Uterus (tissue), 4 donors: ENCODE measurements around the gene ASIC2. TPM values are rescaled to one million over a fixed set of nuclear protein-coding genes. Genes with fewer than 3 reads are reported as not detected.

Experiments
- DNase-seq, 2 donors: peaks; one replicate each; pipeline ENCODE4 v3.0.0-alpha.2; 2019 to 2020
- H3K27ac ChIP-seq, 2 donors: fragments of 200-600 bp; sonication (generic); 1 replicate in 1 of 2; 2 replicates in 1 of 2; pipeline ENCODE4 v1.5.1; 2016 to 2018
- H3K27me3 ChIP-seq, 2 donors: fragments of 200-600 bp; sonication (generic); one replicate each; pipeline ENCODE4 v1.5.1; 2018 to 2019; ENCODE audit warnings: control low read depth in 1 of 2
- H3K36me3 ChIP-seq, 2 donors: fragments of 200-600 bp; sonication (generic); one replicate each; pipeline ENCODE4 v1.5.1; 2019; ENCODE audit warnings: control low read depth in 1 of 2
- H3K4me1 ChIP-seq, 2 donors: fragments of 200-600 bp; sonication (generic); one replicate each; pipeline ENCODE4 v1.5.1; 2018 to 2019; ENCODE audit warnings: control low read depth in 1 of 2
- H3K4me3 ChIP-seq, 2 donors: fragments of 200-600 bp; sonication (generic); 1 replicate in 1 of 2; 2 replicates in 1 of 2; pipeline ENCODE4 v1.5.1; 2018 to 2019; ENCODE audit warnings: mild to moderate bottlenecking in 1 of 2
- H3K9me3 ChIP-seq, 2 donors: fragments of 200-600 bp; sonication (generic); one replicate each; pipeline ENCODE4 v1.5.1; 2019; ENCODE audit warnings: control low read depth in 1 of 2
- CTCF ChIP-seq, 4 experiments: fragments of 200-600 bp in 2 of 4; fragments of 450-650 bp in 2 of 4; sonication (generic) in 2 of 4; IDR thresholded peaks; one replicate each; pipeline ENCODE4 v1.5.1; 2016 to 2019; ENCODE audit warnings: antibody characterized with exemption in 4 of 4, mild to moderate bottlenecking in 2 of 4, moderate library complexity in 1 of 4
- POLR2A ChIP-seq, 2 donors: fragments of 450-650 bp; IDR thresholded peaks; one replicate each; pipeline ENCODE4 v1.6.1; 2016; ENCODE audit warnings: antibody characterized with exemption in 2 of 2, mild to moderate bottlenecking in 1 of 2, moderate library complexity in 1 of 2
- intact Hi-C: fragments of 100-400 bp; cut with DNase I; formaldehyde crosslinking; loops from one replicate; pipeline ENCODE4 v1.15.1; 2023; ENCODE audit warnings: low total_unique reads
- total RNA-seq, 4 donors: library from RNA; depleted of rRNA in 3 of 4; stranded (reverse); fragments of >200 nt in 3 of 4; gene quantifications; one replicate each; pipeline versions ENCODE4 v1.1.0 to v1.2.4, GENCODE V29; 2014 to 2023
- donor health status: DM: yes; HTN: yes; CAD: no.

The ASIC2 gene
- total RNA-seq, 4 donors from 2014 or later, result 1.2 to 1.4 TPM; not detected in 2

GRCh38 chr17:33086041-33086440 lies 207.1 kb downstream of the ASIC2 start:
- no peaks in the 10 kb centered on the region for H3K4me1 ChIP-seq
- no peak overlapping the region for H3K4me3 ChIP-seq
- no peaks in the 10 kb centered on the region for H3K27me3 ChIP-seq
- H3K9me3 ChIP-seq, result no peaks in the 10 kb centered on the region
- intact Hi-C loops, result no loop called here
- DNase-seq, result no peak
- H3K36me3 ChIP-seq, result no peaks in the 10 kb centered on the region
- H3K27ac ChIP-seq, result no peak overlapping the region
- no peak for TF ChIP-seq CTCF (IDR thresholded peaks at IDR 0.05)
- no peak for TF ChIP-seq POLR2A (IDR thresholded peaks at IDR 0.05)

GRCh38 chr17:33085256-33085655 lies 207.8 kb downstream of the ASIC2 start:
- intact Hi-C loops, result no loop called here
- no peak for TF ChIP-seq CTCF (IDR thresholded peaks at IDR 0.05)
- no peak for TF ChIP-seq POLR2A (IDR thresholded peaks at IDR 0.05)
- Histone ChIP-seq H3K27ac (no peak overlapping the region), H3K4me1 (no peaks in the 10 kb centered on the region), H3K9me3 (no peaks in the 10 kb centered on the region), H3K4me3 (no peak overlapping the region), H3K27me3 (no peaks in the 10 kb centered on the region), H3K36me3 (no peaks in the 10 kb centered on the region)
- DNase-seq, result no peak

GRCh38 chr17:33084755-33085154 lies 208.3 kb downstream of the ASIC2 start:
- Histone ChIP-seq H3K27me3 (no peaks in the 10 kb centered on the region), H3K4me3 (no peak overlapping the region), H3K9me3 (no peaks in the 10 kb centered on the region), H3K4me1 (no peaks in the 10 kb centered on the region), H3K36me3 (no peaks in the 10 kb centered on the region), H3K27ac (no peak overlapping the region)
- intact Hi-C loops, result no loop called here
- DNase-seq, result no peak
- no peak for TF ChIP-seq CTCF (IDR thresholded peaks at IDR 0.05)
- TF ChIP-seq POLR2A (IDR thresholded peaks at IDR 0.05), result no peak

- H3K27me3 ChIP-seq, result no peaks in the 10 kb centered on the region
- H3K9me3 ChIP-seq, result no peaks in the 10 kb centered on the region
- TF ChIP-seq POLR2A (IDR thresholded peaks at IDR 0.05) (no peak), CTCF (IDR thresholded peaks at IDR 0.05) (no peak)
- no peak overlapping the region for H3K27ac ChIP-seq
- DNase-seq, result no peak
- intact Hi-C loops, result no loop called here
- no peak overlapping the region for H3K4me3 ChIP-seq
- H3K36me3 ChIP-seq, result no peaks in the 10 kb centered on the region
- H3K4me1 ChIP-seq, result no peaks in the 10 kb centered on the region
These were observed 210.4 kb downstream of the ASIC2 start for GRCh38 chr17:33082529-33083173.

GRCh38 chr17:33080091-33080490 lies 213.0 kb downstream of the ASIC2 start:
- Histone ChIP-seq H3K9me3 (no peaks in the 10 kb centered on the region), H3K36me3 (no peaks in the 10 kb centered on the region), H3K27ac (no peak overlapping the region), H3K4me1 (no peaks in the 10 kb centered on the region), H3K27me3 (no peaks in the 10 kb centered on the region), H3K4me3 (no peak overlapping the region)
- no peak for DNase-seq
- intact Hi-C loops, result no loop called here
- TF ChIP-seq CTCF (IDR thresholded peaks at IDR 0.05) (no peak), POLR2A (IDR thresholded peaks at IDR 0.05) (no peak)
